GM20431 (cell line): Measurements from ENCODE around the gene FOXP1.

ENCODE experiments used
- in situ Hi-C: fragments of 300-500 bp; cut with MseI, MboI; formaldehyde crosslinking; loops from one replicate; pipeline ENCODE4 v1.15.0; 2020; ENCODE audit warnings: low sequenced_read_pairs; ENCODE audit not compliant: unreplicated experiment

FOXP1 gene

GRCh38 chr3:71104976-71105375 is 478.6 kb downstream of the FOXP1 start:
- in situ Hi-C loops: no loop called here

DNA sequence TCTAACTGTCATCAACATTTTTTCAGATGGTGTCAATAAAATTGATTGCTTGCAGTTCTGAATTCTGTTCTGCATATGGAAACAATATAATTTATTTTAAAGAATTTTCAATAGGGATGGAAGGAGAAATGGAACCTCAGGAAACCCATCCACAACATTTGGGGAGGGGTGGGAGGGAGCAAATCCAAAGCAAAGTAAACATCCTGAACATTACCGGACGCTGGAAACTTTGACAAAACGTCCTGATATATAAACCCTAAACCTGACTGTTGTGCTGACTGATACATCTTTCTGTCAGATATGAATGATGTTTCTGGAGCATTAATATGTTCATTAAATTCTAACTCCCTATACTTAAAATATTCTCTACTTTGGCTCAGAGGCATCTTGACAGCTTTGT is 479.0 kb downstream of the FOXP1 start:
- in situ Hi-C loops: no loop called here

- in situ Hi-C loops: no loop called here
These were observed 479.4 kb downstream of the FOXP1 start for GRCh38 chr3:71104121-71104541.

- in situ Hi-C loops: no loop called here
These were observed 480.1 kb downstream of the FOXP1 start for GRCh38 chr3:71103430-71103921.

GRCh38 chr3:71102111-71102983 is 481.2 kb downstream of the FOXP1 start:
- in situ Hi-C loops: no loop called here

DNA sequence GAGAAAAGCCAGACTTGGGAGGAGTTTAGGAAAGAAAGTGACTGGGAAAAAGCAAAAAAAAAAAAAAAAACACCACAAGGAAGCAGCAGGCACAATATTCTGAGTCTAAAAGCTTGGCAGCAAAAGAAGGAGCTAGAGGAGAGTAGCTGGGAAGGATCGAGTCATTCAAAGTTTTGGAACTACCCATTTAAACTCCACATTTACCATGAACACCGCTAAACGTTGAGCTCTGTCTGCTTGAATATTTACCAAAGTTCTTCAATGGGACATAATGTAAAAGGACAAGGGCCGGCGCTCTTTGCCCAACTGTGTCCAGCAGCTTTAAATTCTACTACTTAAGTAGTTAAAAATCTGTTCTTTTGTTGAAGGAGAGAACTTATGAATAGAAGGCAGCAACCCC is 481.9 kb downstream of the FOXP1 start:
- in situ Hi-C loops: no loop called here

DNA sequence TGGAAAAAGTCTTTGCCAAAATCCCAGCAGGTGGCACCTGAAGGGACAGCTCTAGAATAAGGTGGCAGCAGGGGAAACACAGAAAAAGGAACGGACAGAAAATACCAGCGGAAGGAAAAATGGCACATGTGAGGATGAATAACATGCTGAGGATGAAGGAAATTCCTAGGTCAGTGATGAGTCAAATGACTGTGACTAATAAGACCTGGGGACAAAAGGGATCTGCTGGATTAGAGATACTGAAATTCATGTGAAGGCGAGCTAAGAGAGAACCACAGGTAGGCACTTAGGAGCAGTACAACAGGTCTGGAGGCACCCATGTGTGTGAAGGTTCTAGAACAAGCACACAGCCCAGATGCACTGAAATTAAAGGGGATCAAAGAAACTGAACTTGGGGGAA is 482.5 kb downstream of the FOXP1 start:
- in situ Hi-C loops: no loop called here

- in situ Hi-C loops: no loop called here
These were observed 483.4 kb downstream of the FOXP1 start for GRCh38 chr3:71099997-71100719.

GRCh38 chr3:71097557-71097956 is 486.0 kb downstream of the FOXP1 start:
- in situ Hi-C loops: no loop called here

DNA sequence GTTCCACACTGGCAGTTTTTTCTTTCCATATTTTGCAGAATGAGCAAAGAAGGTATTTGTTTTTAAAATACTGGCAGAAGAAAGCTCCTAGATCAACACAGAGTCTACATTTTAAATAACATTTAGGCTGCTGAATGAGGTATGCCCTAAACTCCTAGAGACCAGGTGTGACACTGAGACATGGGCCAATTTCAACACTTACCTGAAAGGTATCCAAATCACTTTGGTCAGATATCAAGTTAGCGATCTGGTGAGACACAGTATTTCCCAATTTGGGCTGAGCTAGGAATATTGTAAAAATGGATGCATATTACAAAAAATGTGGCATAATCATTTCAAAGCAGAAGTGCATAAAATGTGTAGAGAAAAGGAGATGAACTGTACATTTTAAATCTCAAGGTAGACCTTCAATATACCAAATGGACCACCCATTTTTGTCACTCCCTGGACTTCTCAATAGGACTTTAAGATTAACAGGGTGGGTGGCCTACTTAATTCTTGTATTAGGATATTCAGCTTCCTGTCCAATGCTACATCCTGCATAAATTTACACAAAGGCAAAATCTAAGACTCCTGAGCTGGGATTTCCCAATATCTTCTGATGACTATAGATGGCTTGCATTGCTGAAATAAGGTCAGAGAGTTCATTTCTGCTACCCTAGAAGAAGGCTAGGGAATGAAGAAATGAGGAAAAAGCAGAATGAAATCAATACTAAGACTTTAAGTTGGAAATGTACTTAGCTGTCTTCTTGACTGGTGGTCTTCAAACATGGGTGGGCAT is 487.8 kb downstream of the FOXP1 start:
- in situ Hi-C loops: no loop called here

GRCh38 chr3:71094658-71095209 is 488.8 kb downstream of the FOXP1 start:
- in situ Hi-C loops: no loop called here

- in situ Hi-C loops: no loop called here
These were observed 490.9 kb downstream of the FOXP1 start for GRCh38 chr3:71092665-71093064.

DNA sequence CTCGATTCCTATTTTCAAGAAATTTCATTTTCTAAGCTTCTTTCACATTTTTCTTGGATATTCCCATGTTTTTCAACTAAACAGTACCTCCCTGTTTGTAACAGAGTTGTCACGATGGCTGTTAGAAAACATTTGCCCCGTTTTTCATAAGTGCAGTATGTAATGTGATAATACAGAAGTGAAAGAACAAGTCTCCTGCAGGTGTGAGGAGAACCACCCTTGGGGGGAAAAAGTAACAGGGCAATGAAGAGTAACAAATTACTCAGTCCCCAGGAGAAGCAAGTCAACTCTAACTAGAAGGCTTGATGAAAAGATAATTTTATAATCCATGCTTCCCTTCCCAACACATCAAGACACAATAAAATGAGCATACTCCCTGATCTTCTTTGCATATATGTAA is 493.3 kb downstream of the FOXP1 start:
- in situ Hi-C loops: no loop called here

GRCh38 chr3:71089271-71089847 is 494.2 kb downstream of the FOXP1 start:
- in situ Hi-C loops: no loop called here

DNA sequence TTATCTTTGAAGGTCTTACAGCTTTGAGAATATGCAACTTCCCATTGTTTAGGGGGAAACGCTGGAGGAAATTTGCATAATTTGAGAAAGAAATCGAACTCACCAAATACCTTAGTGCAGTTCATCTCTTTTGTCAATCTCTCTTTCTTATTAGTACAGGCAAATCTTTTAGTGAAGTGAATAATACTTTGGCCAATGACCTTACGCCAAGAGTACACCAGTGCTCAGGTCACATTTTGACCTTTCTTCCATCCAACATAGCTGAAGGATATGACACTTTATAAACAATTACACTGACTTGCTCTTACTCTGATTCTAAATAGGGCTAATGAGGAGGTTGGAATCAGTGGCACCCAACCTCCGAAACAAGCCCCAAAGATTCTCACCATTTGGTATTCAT is 494.8 kb downstream of the FOXP1 start:
- in situ Hi-C loops: no loop called here

- in situ Hi-C loops: no loop called here
These were observed 495.4 kb downstream of the FOXP1 start for GRCh38 chr3:71088019-71088708.

GRCh38 chr3:71087143-71088018 is 496.1 kb downstream of the FOXP1 start:
- in situ Hi-C loops: no loop called here

GRCh38 chr3:71086777-71087142 is 496.8 kb downstream of the FOXP1 start:
- in situ Hi-C loops: no loop called here
